Measurements from ENCODE around the gene ALDOC.

DNA sequence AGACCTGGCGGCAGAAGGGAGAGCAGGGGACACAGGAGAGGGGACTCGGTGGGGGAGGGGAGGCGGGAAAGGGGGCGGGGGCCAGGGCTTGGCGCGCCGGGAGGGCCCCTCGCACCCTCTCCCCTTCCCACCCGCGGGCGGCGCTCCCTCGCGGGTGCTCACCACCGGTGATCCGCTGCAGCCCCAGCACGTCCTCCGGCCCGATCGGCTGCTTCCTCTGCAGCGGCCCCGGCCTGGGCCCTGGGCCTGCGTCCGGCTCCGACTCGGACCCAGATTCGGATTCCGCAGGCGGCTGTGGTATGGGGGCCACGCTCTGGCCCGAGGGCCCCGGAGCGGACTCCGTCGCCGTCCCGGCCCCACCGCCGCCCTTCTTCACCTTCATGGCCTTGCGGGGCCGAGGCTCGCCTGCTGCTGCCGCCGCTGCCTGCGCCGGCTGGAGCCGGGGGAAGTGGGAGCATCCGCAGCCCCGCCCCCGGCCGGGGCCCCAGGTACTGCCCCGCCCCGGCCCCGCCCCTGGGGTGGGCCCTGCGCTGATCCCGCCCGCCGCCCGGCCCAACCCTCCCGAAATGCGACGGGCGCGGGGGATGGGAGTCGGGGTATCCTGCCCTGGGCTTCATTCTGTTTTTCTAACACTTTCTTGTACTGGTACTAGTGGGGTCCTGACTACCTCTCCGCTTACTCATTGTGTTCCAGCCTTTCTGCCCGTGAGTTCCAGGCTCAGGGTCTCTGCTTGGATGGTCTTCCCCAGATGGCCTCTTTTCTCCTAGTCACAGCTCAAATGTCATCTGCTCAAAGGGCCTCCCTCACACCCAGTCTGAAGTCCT, 24.3 kb downstream of the ALDOC start, which contains the start of gene UNC119:
- peak; percentile 49; the same call in 1 of the 2 replicates for TF ChIP-seq POLR2AphosphoS5 (IDR thresholded peaks at IDR 0.05; ENCODE audit: low read depth, low read length)
- TF ChIP-seq POLR2A (IDR thresholded peaks at IDR 0.05; ENCODE audit: low read depth, low read length): 0 out of 2 replicates have a peak, but pooled peaks have one; percentile 41
- TF ChIP-seq SPI1 (IDR thresholded peaks at IDR 0.05; ENCODE audit: low read depth, low read length): peak; percentile 61
- 0 out of 2 replicates have a peak, but pooled peaks have one; percentile 30 for TF ChIP-seq POU2F2 (IDR thresholded peaks at IDR 0.05; ENCODE audit: low read depth, low read length)
- TF ChIP-seq TAF1 (IDR thresholded peaks at IDR 0.05; ENCODE audit: low read depth, low read length): no peak
